ENCODE data around the gene TXLNG.
"Not testable (repeated sequence)": the region's sequence is repeated elsewhere in the genome, so short reads cannot be mapped to it uniquely, and the experiment has no call there.

Gene TXLNG

DNA sequence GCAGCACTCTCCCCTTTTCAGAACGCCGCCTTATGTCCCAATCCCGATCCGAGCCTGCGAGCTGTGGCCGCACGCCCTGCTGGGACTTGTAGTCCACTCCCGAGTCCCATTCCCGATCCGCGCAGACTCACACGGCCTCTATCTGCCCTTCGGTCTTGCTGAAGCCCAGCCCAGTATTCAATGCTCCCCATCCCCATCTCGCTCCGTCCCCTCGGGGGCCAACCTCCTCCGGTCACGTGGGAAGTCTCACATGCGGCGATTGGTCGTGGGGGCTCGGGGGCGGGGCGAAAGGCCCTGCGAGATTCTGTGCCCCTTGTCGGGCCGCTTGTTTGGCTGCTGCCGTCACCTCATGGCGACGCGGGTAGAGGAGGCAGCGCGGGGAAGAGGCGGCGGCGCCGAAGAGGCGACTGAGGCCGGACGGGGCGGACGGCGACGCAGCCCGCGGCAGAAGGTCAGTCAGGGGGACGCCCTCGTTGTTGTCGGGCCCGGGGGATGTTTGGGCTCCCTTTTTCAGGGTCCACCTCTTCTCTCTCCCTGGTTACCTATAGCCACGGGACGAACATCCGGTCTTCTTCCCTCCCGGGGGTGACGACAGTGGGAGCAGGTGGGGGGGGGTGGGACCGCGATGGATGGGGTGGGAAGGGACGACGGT lies at the start of gene TXLNG:
Gene TXLNG, plus strand, starts transcription at position 328 of the 652 bp plus-strand sequence. Its CDS starts 22 bp downstream, at position 350.
- DNase-seq, result peak; percentile 100

DNA sequence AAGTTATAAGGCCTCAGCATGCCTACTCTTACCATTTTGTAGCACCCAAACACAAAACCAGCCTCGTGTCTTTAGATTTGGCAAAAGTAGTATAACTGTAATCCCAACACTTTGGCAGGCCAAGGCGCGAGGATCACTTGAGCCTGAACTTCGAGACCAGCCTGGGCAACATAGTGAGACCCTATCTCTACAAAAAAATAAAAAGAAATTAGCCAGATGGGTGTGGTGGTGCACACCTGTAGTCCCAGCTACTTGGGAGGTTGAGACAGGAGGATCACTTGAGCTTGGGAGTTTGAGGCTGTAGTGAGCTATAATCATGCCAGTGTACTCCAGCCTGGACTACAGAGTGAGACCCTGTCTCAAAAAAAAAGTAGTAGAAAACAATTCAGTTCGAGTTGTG lies 49.2 kb upstream of the TXLNG start:
- no peak for DNase-seq

DNA sequence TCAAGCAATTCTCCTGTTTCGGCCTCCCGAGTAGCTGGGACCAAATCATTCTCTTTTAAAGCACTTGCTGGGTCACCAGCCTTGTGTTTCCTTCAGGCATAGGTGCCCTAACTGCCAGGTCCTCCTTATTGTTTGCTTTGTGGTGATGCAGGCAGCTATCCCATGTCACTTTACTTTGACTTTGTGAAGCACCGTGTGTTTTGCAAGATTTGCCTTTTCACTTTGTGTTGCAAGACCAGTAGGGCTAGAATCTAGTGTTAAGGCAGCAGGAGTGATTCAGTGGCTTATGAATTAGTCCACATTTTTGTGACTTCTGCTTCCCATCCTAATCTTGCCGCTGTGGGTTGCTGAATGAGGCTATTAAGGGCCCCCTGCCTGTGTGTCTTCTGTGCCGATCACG lies 46.7 kb upstream of the TXLNG start:
- DNase-seq, result no peak

DNA sequence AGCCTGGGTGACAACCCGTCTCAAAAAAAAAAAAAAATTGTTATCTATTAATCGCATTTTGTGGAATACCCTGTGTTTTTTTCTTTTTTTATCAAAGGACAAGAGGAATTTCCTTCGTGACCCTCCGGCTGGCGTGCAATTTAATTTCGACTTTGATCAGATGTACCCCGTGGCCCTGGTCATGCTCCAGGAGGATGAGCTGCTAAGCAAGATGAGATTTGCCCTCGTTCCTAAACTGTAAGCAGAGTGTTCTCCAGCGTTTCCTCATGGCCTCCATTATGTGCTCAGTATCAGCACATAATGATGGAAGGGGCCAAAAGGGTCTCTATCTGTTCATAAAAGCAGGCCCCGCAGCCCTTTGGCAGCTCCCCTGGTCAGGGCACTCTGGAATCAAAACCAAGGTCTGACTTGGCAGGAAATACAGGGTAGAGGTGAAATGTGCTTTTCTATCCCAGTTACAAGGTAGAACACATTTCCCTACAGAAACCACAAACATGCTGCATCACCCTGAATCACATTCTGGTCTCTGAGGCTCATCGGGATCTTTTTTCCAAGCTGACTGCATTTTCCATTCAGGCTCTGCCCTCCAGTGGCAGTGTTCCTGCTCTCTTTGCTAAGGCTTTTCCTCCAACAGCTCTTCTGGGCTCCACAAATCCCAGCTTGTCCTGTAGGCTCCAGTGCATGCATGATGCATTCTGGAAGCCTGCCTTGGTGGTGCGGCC lies 42.5 kb upstream of the TXLNG start:
- no peak for DNase-seq

DNA sequence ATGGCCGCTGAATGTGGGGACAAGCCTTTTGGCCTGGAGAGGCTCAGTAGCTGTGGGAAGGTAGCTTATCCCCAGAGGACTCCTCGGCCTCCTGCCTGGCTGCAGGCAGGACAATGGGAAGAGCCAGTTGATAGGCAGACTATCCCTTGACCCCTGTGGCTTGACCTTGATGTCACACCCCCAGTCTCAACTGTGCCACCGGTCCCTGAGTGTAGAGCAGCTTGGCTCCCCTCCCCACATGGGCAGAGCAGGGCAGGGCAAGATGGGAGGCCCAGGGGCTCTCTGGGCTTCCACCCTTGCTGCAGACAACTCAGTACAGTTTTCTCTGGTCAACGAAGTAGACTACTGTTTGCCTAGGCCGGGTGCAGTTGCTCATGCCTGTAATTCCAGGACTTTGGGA lies 41.2 kb upstream of the TXLNG start:
- no peak for DNase-seq

- DNase-seq, result no peak
These were observed 40.6 kb upstream of the TXLNG start for GRCh38 chrX:16745659-16746058.

- no peak for DNase-seq
These were observed 37.8 kb upstream of the TXLNG start for GRCh38 chrX:16748425-16748824.

GRCh38 chrX:16750136-16750535 lies 36.1 kb upstream of the TXLNG start:
- DNase-seq, result no peak

DNA sequence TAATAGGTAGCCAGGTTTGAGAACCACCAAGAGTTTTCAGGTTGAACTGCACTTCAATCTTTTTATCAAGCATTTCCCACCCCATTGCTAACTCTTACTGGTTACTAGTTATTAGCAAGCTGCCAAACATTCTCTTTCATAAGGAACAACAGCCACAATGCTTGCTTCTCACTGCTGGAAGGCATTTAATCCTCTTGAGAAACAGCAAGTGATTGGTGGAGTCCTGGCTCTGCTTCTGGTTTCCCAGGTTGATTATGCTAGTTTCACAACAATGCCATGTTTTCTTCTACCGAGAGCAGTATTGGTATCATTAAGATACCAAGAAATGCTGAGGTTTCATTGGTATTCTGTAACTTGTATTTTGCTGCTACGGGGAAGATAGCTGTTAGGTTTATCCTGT lies 32.2 kb upstream of the TXLNG start:
- DNase-seq, result no peak

GRCh38 chrX:16756724-16757123 lies 29.5 kb upstream of the TXLNG start:
- no peak for DNase-seq

GRCh38 chrX:16761500-16761899 lies 24.8 kb upstream of the TXLNG start:
- not testable (repeated sequence) for DNase-seq

- DNase-seq, result no peak
These were observed 23.7 kb upstream of the TXLNG start for GRCh38 chrX:16762579-16762978.

DNA sequence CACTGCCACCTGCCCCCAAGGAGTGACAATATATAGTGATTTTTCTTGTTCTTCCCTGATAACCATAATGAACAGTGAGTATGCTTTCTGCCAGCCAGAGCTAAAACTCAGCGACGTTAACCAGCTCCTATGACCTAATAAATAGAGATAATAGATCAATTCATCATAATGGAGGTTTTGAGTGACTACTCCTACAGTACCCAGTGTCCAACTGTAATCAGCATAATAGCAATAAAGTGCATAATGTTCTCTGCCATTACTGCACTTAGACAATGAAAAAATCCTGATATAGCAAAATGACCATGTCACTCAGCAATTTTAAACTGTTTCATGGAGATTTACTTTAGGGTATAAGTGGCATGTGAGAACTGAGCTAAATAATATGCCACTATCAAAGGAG lies 20.7 kb upstream of the TXLNG start:
- DNase-seq, result no peak

DNA sequence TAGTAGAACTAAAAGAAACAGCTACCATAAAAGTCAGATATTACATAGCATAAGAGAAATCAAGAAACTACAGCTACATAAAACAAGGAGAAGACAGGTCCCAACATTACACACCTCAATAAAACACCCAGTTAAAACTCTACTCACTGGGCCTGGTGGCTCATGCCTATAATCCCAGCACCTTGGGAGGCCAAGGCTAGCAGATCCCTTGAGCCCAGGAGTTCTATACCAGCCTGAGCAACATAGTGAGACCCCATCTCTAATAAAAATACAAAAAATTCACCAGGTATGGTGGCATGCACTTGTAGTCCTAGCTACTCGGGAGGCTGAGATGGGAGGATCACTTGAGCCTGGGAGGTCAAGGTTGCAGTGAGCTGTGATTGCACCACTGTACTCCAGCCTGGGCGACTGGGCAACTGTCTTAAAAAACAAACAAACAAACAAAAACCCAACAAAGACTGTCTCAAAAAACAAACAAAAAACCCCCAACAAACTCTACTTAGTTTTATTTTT lies 15.2 kb upstream of the TXLNG start:
- no peak for DNase-seq

- no peak for DNase-seq
These were observed 14.5 kb upstream of the TXLNG start for GRCh38 chrX:16771483-16772398.

DNA sequence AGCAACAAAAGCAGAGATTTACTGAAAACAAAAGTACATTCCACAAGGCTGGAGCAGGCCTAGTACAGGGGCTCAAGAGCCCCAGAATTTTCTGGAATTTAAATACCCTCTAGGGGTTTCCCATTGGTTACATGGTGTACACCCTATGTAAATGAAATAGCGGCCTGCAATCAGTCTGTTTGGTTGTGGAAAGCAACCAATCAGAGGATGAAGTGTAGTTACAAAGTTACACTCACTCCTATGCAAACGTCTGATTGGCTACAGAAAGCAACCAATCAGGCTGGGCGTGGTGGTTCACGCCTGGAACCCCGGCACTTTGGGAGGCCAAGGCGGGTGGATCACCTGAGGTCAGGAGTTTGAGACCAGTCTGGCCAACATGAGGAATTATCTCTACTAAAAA lies 13.8 kb upstream of the TXLNG start:
- no peak for DNase-seq

DNA sequence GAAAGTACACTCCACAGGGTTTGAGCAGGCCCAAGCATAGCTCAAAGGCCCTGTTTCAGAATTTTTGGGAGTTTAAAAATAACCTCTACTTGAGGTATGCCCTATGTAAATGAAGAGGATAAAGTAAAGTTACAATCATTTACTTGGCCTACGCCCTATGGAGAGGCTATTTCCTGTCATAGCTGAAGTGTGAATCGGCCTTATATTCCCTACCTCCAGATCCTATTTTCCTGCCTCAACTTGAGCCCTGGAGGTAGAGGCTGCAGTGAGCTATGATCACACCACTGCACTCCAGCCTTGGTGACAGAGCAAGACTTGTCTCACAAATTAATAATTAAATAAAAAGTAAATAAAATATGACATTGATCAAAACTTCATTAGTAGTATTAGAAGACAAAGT lies 11.5 kb upstream of the TXLNG start:
- no peak for DNase-seq

DNA sequence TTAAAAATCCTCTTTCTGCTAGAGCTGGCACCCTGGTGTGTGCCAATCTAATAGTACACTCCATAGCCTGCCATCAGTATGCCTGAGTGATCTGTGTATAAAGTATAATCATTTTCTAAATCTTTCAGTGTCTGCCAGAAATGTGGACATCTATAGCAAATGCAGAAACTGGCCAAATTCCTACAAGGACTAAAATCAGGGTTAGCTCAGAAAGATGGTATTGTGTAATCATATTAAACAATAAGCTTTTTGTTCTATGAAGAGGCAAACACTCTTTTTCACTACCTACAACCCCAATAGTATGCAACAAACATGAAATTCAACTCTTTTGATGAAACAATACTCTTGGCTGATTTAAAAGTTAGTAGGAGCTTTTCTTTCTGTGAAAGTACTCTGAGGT lies 7.7 kb upstream of the TXLNG start:
- DNase-seq, result no peak

GRCh38 chrX:16778993-16779392 lies 7.3 kb upstream of the TXLNG start:
- no peak for DNase-seq

DNA sequence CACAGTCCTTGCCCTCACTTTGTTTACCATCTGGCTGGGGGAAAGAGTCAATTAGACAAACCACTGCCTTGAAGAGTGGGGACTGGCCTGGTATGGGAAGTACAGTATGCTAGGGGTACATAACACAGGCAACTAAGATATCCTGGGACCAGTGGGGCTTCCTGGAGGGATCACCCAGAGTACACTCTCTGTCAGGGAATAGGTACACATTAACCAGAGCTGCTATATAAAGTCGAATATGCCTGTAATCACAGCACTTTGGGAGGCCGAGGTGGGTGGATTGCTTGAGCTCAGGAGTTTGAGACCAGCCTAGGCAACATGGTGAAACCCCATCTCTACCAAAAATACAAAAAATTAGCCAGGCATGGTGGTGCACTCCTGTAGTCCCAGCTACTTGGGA lies 6.5 kb upstream of the TXLNG start:
- not testable (repeated sequence) for DNase-seq

GRCh38 chrX:16783452-16783851 lies 2.8 kb upstream of the TXLNG start:
- DNase-seq, result no peak

GRCh38 chrX:16784440-16784839 lies 1.8 kb upstream of the TXLNG start:
- DNase-seq, result not testable (repeated sequence)

All from femur (tissue), 1 donor.